ENCODE data around the gene WRNIP1.

DNA sequence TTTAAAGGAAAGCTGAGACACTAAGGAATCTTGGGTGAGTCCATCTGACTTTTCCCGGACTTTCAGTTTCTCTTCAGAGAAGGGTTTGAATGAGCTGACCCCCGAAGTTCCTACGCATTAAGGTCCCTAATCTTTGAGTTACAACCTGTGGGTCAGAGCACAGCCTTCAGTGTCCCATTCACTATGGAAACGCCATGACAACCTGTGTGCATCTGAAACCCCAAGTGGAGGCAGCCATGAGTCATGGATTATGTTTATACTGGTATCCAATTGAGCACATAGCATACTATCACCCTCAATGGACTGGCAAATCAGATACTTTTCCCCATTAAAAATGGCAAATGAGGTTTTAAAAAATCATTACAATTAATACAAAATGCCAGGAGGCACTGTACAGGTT, 25.9 kb upstream of the WRNIP1 start:
- TF ChIP-seq ASH2L (IDR thresholded peaks at IDR 0.05; ENCODE audit: low read length) (no peak), POLR2A (IDR thresholded peaks at IDR 0.05; ENCODE audit: control extremely low read depth in 1 of 2, low read depth in 2 of 2, low read length in 2 of 2) (no peak), SP1 (IDR thresholded peaks at IDR 0.05; ENCODE audit: low read depth, low read length) (no peak), CTCF (IDR thresholded peaks at IDR 0.05; ENCODE audit: control extremely low read depth in 1 of 3, insufficient read depth in 1 of 3, low read depth in 1 of 3, low read length in 3 of 3) (no peak), TAF1 (IDR thresholded peaks at IDR 0.05; ENCODE audit: low read depth, low read length) (no peak), EP300 (IDR thresholded peaks at IDR 0.05; ENCODE audit: borderline replicate concordance in 1 of 2, low read depth in 2 of 2, low read length in 2 of 2) (no peak), RBBP5 (IDR thresholded peaks at IDR 0.05; ENCODE audit: borderline replicate concordance, low read depth, low read length) (no peak)

All from H1 (cell line).